Measurements from ENCODE around the gene EIF2B5. TPM values are rescaled to one million over a fixed set of nuclear protein-coding genes. Genes with fewer than 3 reads are reported as not detected.

The EIF2B5 gene
- total RNA-seq, 6 experiments from 2014 or later: 27.5 to 33.1 (median 31.4) TPM

DNA sequence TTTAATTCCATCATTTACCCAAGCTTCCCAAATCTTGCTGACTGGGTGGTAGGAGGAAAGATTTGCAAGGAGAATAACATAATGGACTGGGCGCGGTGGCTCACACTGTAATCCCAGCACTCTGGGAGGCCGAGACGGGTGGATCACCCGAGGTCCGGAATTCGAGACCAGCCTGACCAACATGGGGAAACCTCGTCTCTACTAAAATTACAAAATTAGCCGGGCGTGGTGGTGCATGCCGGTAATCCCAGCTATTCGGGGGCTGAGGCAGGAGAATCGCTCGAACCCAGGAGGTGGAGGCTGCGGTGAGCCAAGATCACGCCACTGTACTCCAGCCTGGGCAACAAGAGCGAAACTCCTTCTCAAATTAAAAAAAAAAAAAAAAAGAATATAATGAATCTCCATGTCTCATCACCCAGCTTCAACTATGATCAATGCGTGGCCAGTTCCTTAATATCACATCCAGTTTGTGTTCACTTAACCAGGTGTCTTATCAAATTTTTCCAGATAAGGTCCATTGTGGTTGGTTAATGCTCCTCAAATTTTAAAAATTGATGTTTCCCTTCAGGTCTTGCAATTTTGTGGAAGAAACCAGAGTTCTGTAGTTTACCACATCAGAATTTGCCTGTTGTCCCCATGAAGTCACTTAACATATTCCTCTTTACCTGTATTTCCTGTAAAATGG is 49.5 kb downstream of the EIF2B5 start:
- H3K36me3 Mint-ChIP-seq (ENCODE audit: low read depth): peaks cover 52% of the 10 kb centered on the region
- TF ChIP-seq, protein P1, sequence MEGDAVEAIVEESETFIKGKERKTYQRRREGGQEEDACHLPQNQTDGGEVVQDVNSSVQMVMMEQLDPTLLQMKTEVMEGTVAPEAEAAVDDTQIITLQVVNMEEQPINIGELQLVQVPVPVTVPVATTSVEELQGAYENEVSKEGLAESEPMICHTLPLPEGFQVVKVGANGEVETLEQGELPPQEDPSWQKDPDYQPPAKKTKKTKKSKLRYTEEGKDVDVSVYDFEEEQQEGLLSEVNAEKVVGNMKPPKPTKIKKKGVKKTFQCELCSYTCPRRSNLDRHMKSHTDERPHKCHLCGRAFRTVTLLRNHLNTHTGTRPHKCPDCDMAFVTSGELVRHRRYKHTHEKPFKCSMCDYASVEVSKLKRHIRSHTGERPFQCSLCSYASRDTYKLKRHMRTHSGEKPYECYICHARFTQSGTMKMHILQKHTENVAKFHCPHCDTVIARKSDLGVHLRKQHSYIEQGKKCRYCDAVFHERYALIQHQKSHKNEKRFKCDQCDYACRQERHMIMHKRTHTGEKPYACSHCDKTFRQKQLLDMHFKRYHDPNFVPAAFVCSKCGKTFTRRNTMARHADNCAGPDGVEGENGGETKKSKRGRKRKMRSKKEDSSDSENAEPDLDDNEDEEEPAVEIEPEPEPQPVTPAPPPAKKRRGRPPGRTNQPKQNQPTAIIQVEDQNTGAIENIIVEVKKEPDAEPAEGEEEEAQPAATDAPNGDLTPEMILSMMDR (IDR thresholded peaks at IDR 0.05): no peak
- H3K9me3 Mint-ChIP-seq: no peaks in the 10 kb centered on the region
- H3K4me1 Mint-ChIP-seq (ENCODE audit: low read depth): peaks cover 46% of the 10 kb centered on the region
- peaks cover 11% of the 10 kb centered on the region for H3K27me3 Mint-ChIP-seq (ENCODE audit: insufficient read depth)
- DNase-seq: no peak
- H3K27ac Mint-ChIP-seq: peak overlapping the region; percentile 86
- H3K4me3 Mint-ChIP-seq: peak overlapping the region; percentile 96

- TF ChIP-seq, protein P1 (IDR thresholded peaks at IDR 0.05): no peak
- Mint-ChIP-seq H3K27ac (peak overlapping the region; percentile 86), H3K27me3 (ENCODE audit: insufficient read depth) (peaks cover 11% of the 10 kb centered on the region), H3K9me3 (no peaks in the 10 kb centered on the region), H3K4me1 (ENCODE audit: low read depth) (peaks cover 37% of the 10 kb centered on the region), H3K36me3 (ENCODE audit: low read depth) (peaks cover 50% of the 10 kb centered on the region), H3K4me3 (peak overlapping the region; percentile 96)
- peak; percentile 98 for DNase-seq
Measured at GRCh38 chr3:184185461-184186183, 50.5 kb downstream of the EIF2B5 start.

DNA sequence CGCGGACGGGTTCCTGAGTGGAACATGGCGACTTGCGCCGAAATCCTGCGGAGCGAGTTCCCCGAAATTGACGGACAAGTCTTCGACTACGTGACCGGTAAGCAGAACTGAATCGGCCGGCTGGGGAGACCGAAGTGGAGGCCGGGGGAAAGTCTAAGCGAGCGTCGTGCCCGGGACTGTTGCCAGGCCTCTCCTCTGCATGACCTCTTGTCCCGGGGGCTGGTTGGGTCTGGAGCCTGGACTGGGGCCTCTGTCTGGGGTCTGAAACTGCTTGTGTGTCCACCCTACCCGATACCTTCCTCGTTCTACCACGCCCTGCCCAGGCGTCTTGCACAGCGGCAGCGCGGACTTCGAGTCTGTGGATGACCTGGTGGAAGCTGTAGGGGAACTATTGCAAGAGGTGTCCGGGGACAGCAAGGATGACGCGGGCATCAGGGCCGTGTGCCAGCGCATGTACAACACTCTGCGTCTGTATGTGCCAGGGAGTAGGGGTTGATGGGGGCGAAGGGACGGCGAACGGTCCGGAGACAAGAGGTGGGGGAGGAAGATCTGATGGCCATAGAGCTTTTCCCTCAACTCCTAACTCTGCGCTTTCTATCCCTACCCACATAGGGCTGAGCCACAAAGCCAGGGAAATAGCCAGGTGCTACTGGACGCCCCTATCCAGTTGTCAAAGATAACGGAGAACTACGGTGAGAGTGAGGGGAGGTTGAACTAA is 51.2 kb downstream of the EIF2B5 start, which contains the start of gene ABCF3:
Gene ABCF3, plus strand, starts transcription at position 16 of the 718 bp plus-strand sequence. Its CDS starts 9 bp downstream, at position 25.
- peak within 1 kb of the TSS; percentile 86 for H3K27ac Mint-ChIP-seq
- peaks cover 37% of the 10 kb centered on the region for H3K4me1 Mint-ChIP-seq (ENCODE audit: low read depth)
- DNase-seq: peak; percentile 33
- TF ChIP-seq, protein P1 (IDR thresholded peaks at IDR 0.05): no peak
- peaks cover 50% of the 10 kb centered on the region for H3K36me3 Mint-ChIP-seq (ENCODE audit: low read depth)
- peaks cover 11% of the 10 kb centered on the region for H3K27me3 Mint-ChIP-seq (ENCODE audit: insufficient read depth)
- peak within 1 kb of the TSS; percentile 96 for H3K4me3 Mint-ChIP-seq
- no peaks in the 10 kb centered on the region for H3K9me3 Mint-ChIP-seq

GRCh38 chr3:184186902-184187207 is 51.7 kb downstream of the EIF2B5 start:
- peaks cover 50% of the 10 kb centered on the region for H3K36me3 Mint-ChIP-seq (ENCODE audit: low read depth)

GRCh38 chr3:184188080-184188479 is 52.9 kb downstream of the EIF2B5 start:
- TF ChIP-seq, protein P1 (IDR thresholded peaks at IDR 0.05): no peak
- H3K4me3 Mint-ChIP-seq: peak overlapping the region; percentile 96
- H3K27ac Mint-ChIP-seq: peak overlapping the region; percentile 86
- H3K4me1 Mint-ChIP-seq (ENCODE audit: low read depth): peaks cover 37% of the 10 kb centered on the region
- peaks cover 11% of the 10 kb centered on the region for H3K27me3 Mint-ChIP-seq (ENCODE audit: insufficient read depth)
- H3K9me3 Mint-ChIP-seq: no peaks in the 10 kb centered on the region
- no peak for DNase-seq
- peaks cover 51% of the 10 kb centered on the region for H3K36me3 Mint-ChIP-seq (ENCODE audit: low read depth)

More at GRCh38 chr3:184186902-184187207, 51.7 kb downstream of the EIF2B5 start:
- peaks cover 11% of the 10 kb centered on the region for H3K27me3 Mint-ChIP-seq (ENCODE audit: insufficient read depth)
- H3K4me3 Mint-ChIP-seq: peak overlapping the region; percentile 96
- no peak for DNase-seq
- peaks cover 37% of the 10 kb centered on the region for H3K4me1 Mint-ChIP-seq (ENCODE audit: low read depth)
- peak overlapping the region; percentile 86 for H3K27ac Mint-ChIP-seq
- TF ChIP-seq, protein P1 (IDR thresholded peaks at IDR 0.05): no peak
- H3K9me3 Mint-ChIP-seq: no peaks in the 10 kb centered on the region
